ENCODE results near the gene PRRT1B. TPM values are rescaled to one million over a fixed set of nuclear protein-coding genes. Genes with fewer than 3 reads are reported as not detected.

The PRRT1B gene
- total and polyA plus RNA-seq, 2 of the 4 experiments (the other 2 are of a cell fraction), result not detected

DNA sequence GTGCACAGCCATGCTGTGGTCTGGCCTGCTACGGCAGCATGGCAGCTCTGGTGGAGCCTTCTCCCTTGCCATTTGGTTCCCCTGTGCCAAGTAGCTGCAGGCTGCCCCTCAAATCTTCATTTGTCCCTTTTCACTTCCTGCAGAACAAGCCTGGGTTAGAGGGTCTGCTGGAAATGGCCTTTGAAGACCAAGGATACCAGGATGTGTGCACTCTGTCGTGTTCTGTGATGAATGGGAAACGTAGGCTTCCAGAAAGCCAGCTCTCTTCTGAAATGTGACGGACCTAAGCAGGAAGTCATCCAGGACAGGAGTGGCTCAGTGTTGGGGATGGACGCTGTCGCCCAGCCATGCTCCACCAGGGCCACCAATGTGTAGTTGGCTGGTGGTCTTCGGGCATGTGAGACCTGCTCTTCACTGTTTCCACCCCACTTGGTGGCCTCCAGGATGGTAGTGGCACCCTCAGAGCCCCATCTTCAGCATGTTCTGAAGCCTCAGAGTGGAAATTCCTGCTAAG, 46.0 kb upstream of the PRRT1B start:
- no peak overlapping the region for H4K5ac ChIP-seq (ENCODE audit: low read depth, low read length)
- TF ChIP-seq MAZ (IDR thresholded peaks at IDR 0.05; ENCODE audit: borderline replicate concordance, low read depth, low read length) (no peak), RAD21 (IDR thresholded peaks at IDR 0.05; ENCODE audit: low read length) (no peak), MAFK (IDR thresholded peaks at IDR 0.05; ENCODE audit: low read depth, low read length) (no peak), MXI1 (IDR thresholded peaks at IDR 0.05; ENCODE audit: borderline replicate concordance, low read depth, low read length) (no peak), CEBPB (IDR thresholded peaks at IDR 0.05; ENCODE audit: low read depth, low read length) (no peak), CHD1 (IDR thresholded peaks at IDR 0.05; ENCODE audit: low read depth, low read length) (no peak)
- TF ChIP-seq, protein P1, sequence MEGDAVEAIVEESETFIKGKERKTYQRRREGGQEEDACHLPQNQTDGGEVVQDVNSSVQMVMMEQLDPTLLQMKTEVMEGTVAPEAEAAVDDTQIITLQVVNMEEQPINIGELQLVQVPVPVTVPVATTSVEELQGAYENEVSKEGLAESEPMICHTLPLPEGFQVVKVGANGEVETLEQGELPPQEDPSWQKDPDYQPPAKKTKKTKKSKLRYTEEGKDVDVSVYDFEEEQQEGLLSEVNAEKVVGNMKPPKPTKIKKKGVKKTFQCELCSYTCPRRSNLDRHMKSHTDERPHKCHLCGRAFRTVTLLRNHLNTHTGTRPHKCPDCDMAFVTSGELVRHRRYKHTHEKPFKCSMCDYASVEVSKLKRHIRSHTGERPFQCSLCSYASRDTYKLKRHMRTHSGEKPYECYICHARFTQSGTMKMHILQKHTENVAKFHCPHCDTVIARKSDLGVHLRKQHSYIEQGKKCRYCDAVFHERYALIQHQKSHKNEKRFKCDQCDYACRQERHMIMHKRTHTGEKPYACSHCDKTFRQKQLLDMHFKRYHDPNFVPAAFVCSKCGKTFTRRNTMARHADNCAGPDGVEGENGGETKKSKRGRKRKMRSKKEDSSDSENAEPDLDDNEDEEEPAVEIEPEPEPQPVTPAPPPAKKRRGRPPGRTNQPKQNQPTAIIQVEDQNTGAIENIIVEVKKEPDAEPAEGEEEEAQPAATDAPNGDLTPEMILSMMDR (conservative IDR thresholded peaks at IDR 0.05; ENCODE audit: low read depth, low read length), result no peak
- TF ChIP-seq, protein P2, sequence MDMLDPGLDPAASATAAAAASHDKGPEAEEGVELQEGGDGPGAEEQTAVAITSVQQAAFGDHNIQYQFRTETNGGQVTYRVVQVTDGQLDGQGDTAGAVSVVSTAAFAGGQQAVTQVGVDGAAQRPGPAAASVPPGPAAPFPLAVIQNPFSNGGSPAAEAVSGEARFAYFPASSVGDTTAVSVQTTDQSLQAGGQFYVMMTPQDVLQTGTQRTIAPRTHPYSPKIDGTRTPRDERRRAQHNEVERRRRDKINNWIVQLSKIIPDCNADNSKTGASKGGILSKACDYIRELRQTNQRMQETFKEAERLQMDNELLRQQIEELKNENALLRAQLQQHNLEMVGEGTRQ (IDR thresholded peaks at IDR 0.05; ENCODE audit: low read depth, low read length), result no peak
- TF ChIP-seq, protein P3, sequence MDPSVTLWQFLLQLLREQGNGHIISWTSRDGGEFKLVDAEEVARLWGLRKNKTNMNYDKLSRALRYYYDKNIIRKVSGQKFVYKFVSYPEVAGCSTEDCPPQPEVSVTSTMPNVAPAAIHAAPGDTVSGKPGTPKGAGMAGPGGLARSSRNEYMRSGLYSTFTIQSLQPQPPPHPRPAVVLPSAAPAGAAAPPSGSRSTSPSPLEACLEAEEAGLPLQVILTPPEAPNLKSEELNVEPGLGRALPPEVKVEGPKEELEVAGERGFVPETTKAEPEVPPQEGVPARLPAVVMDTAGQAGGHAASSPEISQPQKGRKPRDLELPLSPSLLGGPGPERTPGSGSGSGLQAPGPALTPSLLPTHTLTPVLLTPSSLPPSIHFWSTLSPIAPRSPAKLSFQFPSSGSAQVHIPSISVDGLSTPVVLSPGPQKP (IDR thresholded peaks at IDR 0.05; ENCODE audit: borderline replicate concordance, low read depth, low read length), result no peak
- no peak overlapping the region for H2AFZ ChIP-seq (replicated peaks; ENCODE audit: low read length, poor library complexity)
- CTCF ChIA-PET, result no interaction called here
- no peak overlapping the region for H2BK20ac ChIP-seq (ENCODE audit: low read depth, low read length)
- no peak overlapping the region for H3K27ac ChIP-seq (ENCODE audit: insufficient read depth, low read length)
- H3K79me1 ChIP-seq (ENCODE audit: low read depth in 1 of 2, low read length in 2 of 2), result peaks cover 12 to 44% of the 10 kb centered on the region in 2 experiments
- no peak overlapping the region for H3K4me2 ChIP-seq (ENCODE audit: low read depth, low read length)
- no peak overlapping the region for H4K8ac ChIP-seq (ENCODE audit: low read depth in 2 of 2, low read length in 2 of 2)
- H3K9me3 ChIP-seq (ENCODE audit: control insufficient read depth, insufficient read depth, low read length), result no peaks in the 10 kb centered on the region
- H2BK120ac ChIP-seq (ENCODE audit: low read depth, low read length), result no peak overlapping the region
- H3K14ac ChIP-seq (replicated peaks; ENCODE audit: low read depth, low read length), result no peak overlapping the region
- H3K9ac ChIP-seq (ENCODE audit: low read depth, low read length), result no peak overlapping the region
- DNase-seq (no peak), ATAC-seq (ENCODE audit: low read depth) (no peak)
- H2BK15ac ChIP-seq (ENCODE audit: low read depth, low read length), result no peak overlapping the region
- H2AK9ac ChIP-seq (replicated peaks; ENCODE audit: low read depth, low read length, poor library complexity), result no peak overlapping the region
- no peak overlapping the region for H2BK5ac ChIP-seq (ENCODE audit: low read depth, low read length, poor library complexity, severe bottlenecking)
- in situ Hi-C loops (cut with MboI; ENCODE audit: low sequenced_read_pairs) (no loop called here), dilution Hi-C loops (cut with HindIII; ENCODE audit: low sequenced_read_pairs, unreplicated experiment) (no loop called here), intact Hi-C loops (cut with micrococcal nuclease) (no loop called here)
- no TSS peak for BruUV-seq (replicated peaks)
- POLR2A ChIA-PET (ENCODE audit: unreplicated experiment), result no interaction called here
- H3K36me3 ChIP-seq (ENCODE audit: control insufficient read depth, insufficient read depth, low read length), result peaks cover 55% of the 10 kb centered on the region
- H4K91ac ChIP-seq (ENCODE audit: insufficient read depth, low read depth, low read length), result no peak overlapping the region
- no peaks in the 10 kb centered on the region for H3K27me3 ChIP-seq (ENCODE audit: control insufficient read depth, insufficient read depth, low read length)
- H3K56ac ChIP-seq (ENCODE audit: extremely low read depth, insufficient read depth, low read length), result no peak overlapping the region
- no peak overlapping the region for H3K4me3 ChIP-seq (ENCODE audit: insufficient read depth, low read depth, low read length)
- no peak overlapping the region for H2AK5ac ChIP-seq (ENCODE audit: low read depth, low read length)
- no peak overlapping the region for H3K18ac ChIP-seq (ENCODE audit: low read depth, low read length)
- H3K4me1 ChIP-seq (ENCODE audit: control insufficient read depth, insufficient read depth, low read length), result peaks cover 6% of the 10 kb centered on the region; the same call in 1 of the 2 replicates
- no peak overlapping the region for H3K23ac ChIP-seq (ENCODE audit: low read depth, low read length)
- 93% methylated on average over 5 of the region's 7 CpGs; no CpG with 5 or more reads in 1 of the 2 experiments for WGBS, 2 experiments (ENCODE audit: extremely low coverage in 2 of 2, insufficient read length in 1 of 2)
- H3K4ac ChIP-seq (ENCODE audit: low read depth, low read length), result no peak overlapping the region
- peaks cover 27% of the 10 kb centered on the region for H4K20me1 ChIP-seq (ENCODE audit: insufficient read depth, low read length)
- H3K9me1 ChIP-seq (ENCODE audit: insufficient read depth, low read length), result peaks cover 7% of the 10 kb centered on the region; the same call in 1 of the 2 replicates

Measured in IMR-90 (cell line).